HG02642 (cell line): ENCODE data around the gene ABHD14A.

Experiments
- ATAC-seq: cut with Tn5 transposase; IDR thresholded peaks from one replicate; pipeline ENCODE4 v1.9.1; 2021; ENCODE audit warnings: mild to moderate bottlenecking; ENCODE audit not compliant: unreplicated experiment, poor library complexity

The ABHD14A gene

GRCh38 chr3:51955175-51955892 is 19.5 kb upstream of the ABHD14A start, which contains the start of gene GPR62:
TSS of gene GPR62 (plus strand) at chr3:51955381. CDS start at chr3:51955653, 272 bp downstream.
- ATAC-seq = no peak

- no peak for ATAC-seq
Measured at GRCh38 chr3:51955893-51956770, 18.7 kb upstream of the ABHD14A start.

- ATAC-seq = no peak
Measured at GRCh38 chr3:51957520-51958205, 17.2 kb upstream of the ABHD14A start.

GRCh38 chr3:51958603-51959521 is 16.0 kb upstream of the ABHD14A start:
- no peak for ATAC-seq

GRCh38 chr3:51959651-51960050 is 15.2 kb upstream of the ABHD14A start:
- ATAC-seq = no peak

- no peak for ATAC-seq
Measured at GRCh38 chr3:51960386-51960785, 14.5 kb upstream of the ABHD14A start.

GRCh38 chr3:51961011-51961410 is 13.9 kb upstream of the ABHD14A start:
- ATAC-seq = no peak

- no peak for ATAC-seq
Measured at GRCh38 chr3:51961602-51962569, 13.0 kb upstream of the ABHD14A start.

- no peak for ATAC-seq
Measured at GRCh38 chr3:51962854-51963530, 11.9 kb upstream of the ABHD14A start.

- no peak for ATAC-seq
Measured at GRCh38 chr3:51963951-51964451, 10.9 kb upstream of the ABHD14A start.

- ATAC-seq = no peak
Measured at GRCh38 chr3:51964521-51964920, 10.3 kb upstream of the ABHD14A start.

- ATAC-seq = no peak
Measured at GRCh38 chr3:51966016-51966415, 8.8 kb upstream of the ABHD14A start.

GRCh38 chr3:51966486-51966885 is 8.4 kb upstream of the ABHD14A start:
- no peak for ATAC-seq

GRCh38 chr3:51966922-51967383 is 7.9 kb upstream of the ABHD14A start:
- peak; percentile 31 for ATAC-seq

GRCh38 chr3:51967384-51968169 is 7.3 kb upstream of the ABHD14A start, which contains the start of gene PCBP4:
TSS of gene PCBP4 (minus strand) at chr3:51967454. CDS start at chr3:51961240, 6,214 bp downstream.
- peak; percentile 54 for ATAC-seq

GRCh38 chr3:51968170-51968775 is 6.6 kb upstream of the ABHD14A start:
- no peak for ATAC-seq
